GM10248 (cell line): Measurements from ENCODE around the gene PTPN7.

Experiments used
- CTCF ChIA-PET: fragments of 300-600 bp; sonication (Branson Sonifier 250); formaldehyde crosslinking; extraction: SDS; loops from one replicate; lab custom pipeline; 2021; ENCODE audit warnings: antibody characterized with exemption; lab: Yijun Ruan, JAX
- POLR2A ChIA-PET: fragments of 350-650 bp; sonication (Branson Sonifier 250); formaldehyde crosslinking; extraction: SDS; loops from one replicate; lab custom pipeline; 2020; ENCODE audit warnings: antibody characterized with exemption; lab: Yijun Ruan, JAX
- DNase-seq: peaks from one replicate; pipeline ENCODE4 v3.0.0; 2012; ENCODE audit errors: extremely low spot score
- TF ChIP-seq, protein P1 (sequence below): IDR thresholded peaks from 2 replicates; pipeline ENCODE4 v1.5.1; 2012; ENCODE audit warnings: mild to moderate bottlenecking, low read depth; ENCODE audit errors: extremely low read depth, missing control alignments, control extremely low read depth

PTPN7 gene

DNA sequence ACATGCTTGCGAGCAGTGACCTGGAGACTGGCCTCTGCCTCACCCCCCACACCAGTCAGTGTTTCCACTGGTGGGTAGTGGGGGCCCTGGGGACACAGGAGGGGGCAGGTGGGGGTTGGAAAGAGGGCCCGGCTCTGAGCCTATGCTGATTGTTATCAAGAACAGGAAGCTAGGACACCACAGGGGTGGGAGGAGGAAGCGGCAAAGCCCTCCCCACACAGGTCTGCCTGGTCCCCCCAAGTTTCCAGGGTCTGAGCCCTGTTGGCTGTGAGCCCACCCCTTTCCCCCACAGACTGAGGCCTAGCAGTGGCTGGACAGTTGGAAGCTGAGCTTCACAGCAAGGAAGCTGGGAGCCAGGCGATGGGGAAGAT is 1.6 kb upstream of the PTPN7 start:
- CTCF ChIA-PET: interaction anchor here (0.9 to 2.6 kb wide), 7 partner anchors 8 to 556 kb away, joined by 3 to 15 read pairs (median 4); no protein-coding TSS in a partner anchor
- POLR2A ChIA-PET: interaction anchor here (1.0 kb wide), 1 partner anchor 27 kb away, joined by 3 read pairs; no protein-coding TSS in a partner anchor
- TF ChIP-seq, protein P1, sequence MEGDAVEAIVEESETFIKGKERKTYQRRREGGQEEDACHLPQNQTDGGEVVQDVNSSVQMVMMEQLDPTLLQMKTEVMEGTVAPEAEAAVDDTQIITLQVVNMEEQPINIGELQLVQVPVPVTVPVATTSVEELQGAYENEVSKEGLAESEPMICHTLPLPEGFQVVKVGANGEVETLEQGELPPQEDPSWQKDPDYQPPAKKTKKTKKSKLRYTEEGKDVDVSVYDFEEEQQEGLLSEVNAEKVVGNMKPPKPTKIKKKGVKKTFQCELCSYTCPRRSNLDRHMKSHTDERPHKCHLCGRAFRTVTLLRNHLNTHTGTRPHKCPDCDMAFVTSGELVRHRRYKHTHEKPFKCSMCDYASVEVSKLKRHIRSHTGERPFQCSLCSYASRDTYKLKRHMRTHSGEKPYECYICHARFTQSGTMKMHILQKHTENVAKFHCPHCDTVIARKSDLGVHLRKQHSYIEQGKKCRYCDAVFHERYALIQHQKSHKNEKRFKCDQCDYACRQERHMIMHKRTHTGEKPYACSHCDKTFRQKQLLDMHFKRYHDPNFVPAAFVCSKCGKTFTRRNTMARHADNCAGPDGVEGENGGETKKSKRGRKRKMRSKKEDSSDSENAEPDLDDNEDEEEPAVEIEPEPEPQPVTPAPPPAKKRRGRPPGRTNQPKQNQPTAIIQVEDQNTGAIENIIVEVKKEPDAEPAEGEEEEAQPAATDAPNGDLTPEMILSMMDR: no peak
- DNase-seq: peak; percentile 71

DNA sequence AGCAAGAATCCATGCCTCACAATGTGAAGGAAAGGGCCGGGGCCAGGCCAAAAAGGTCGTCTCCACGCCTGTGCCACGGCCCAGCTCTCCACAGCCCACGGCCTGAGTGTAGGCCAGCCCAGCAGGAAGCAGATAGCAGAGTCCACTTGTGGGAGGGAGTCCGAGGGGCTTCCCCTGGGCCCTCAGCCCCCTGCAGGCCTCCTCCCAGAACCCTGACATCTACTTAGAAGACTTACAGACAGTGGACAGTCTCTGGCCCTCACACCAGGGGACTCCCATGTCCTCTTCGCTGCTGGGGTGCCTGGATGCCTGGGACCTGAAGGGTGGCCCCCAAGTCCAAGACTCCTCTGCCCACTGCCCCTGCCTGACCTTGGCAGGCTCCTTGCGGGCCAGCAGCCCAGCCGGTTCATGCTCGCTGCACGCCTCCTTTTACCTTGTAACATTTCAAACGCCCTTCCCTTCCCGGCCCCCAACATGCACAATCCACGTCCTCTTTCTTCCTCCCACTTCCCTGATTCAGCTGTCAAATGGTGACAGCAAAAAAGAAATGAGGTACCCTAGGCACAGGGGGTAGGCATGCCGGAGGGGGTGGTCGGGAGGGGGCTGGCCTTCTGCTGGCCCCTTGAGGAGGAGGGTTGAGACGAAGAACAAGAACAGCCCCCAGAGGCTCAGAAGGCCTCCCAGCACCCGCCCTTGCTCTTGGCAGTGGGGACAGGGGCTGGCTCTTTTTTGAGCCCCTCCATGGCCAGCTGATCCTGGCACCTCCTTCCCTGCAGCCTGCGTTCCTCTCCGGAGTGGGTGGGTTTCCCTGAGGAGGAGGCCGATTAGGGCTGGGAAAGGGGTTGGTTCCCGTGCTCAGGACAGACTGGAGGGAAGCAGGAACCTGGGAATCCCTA is 997 bp upstream of the PTPN7 start:
- ChIA-PET POLR2A (interaction anchor here (0.6 kb wide), 1 partner anchor 10 kb away, joined by 4 read pairs; no protein-coding TSS in a partner anchor), CTCF (interaction anchor here (0.9 to 3.3 kb wide), 9 partner anchors 10 to 162 kb away, joined by 3 to 15 read pairs (median 6); no protein-coding TSS in a partner anchor)
- TF ChIP-seq, protein P1: no peak
- peak; percentile 50 for DNase-seq

DNA sequence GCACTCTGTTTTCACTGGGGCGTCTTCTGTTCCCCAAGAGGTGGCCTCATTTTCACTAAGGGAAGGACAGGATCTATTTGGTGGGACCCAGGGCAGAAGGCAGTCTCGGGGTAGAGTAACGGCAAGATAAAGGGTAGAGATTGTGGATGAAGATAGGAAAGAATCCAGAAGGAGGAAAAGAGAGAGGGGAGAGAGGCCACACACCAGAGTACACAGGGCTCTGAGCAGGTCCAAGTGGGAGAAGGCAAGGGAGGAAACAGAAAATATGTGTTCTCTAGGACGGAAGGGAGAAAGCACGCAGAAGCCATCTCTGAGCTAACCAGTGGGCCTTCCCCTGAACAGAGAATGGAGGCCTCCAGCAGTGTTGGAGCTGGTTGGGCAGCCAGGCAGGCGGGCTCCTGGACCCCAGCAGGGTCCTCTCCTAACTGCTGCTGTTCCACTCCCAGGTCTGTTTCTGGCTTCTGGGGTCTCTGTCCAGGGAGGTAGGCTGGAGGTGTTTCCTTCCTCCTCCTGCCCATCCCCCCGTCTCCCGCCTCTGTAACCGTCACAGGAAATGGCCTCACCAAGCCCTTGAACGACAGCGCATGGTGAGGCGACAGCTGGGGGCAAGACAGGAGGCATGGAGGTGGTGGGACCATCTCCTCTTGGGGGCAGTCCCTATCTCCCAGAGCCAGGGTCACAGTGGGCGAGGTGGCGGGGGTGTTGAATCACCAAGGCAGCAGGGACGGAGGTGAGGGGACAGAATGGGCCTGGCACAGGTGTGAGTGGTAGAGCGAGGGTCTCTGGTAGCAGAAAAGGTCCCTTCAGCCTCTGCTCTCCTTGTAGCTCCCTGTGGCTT is 649 bp downstream of the PTPN7 start:
- CTCF ChIA-PET: interaction anchor here (0.7 to 3.3 kb wide), 13 partner anchors 8 to 160 kb away, joined by 3 to 15 read pairs (median 4); no protein-coding TSS in a partner anchor
- peak; percentile 70 for DNase-seq
- TF ChIP-seq, protein P1: no peak
- POLR2A ChIA-PET: interaction anchor here (1.1 kb wide), 1 partner anchor 14 kb away, joined by 3 read pairs; no protein-coding TSS in a partner anchor

DNA sequence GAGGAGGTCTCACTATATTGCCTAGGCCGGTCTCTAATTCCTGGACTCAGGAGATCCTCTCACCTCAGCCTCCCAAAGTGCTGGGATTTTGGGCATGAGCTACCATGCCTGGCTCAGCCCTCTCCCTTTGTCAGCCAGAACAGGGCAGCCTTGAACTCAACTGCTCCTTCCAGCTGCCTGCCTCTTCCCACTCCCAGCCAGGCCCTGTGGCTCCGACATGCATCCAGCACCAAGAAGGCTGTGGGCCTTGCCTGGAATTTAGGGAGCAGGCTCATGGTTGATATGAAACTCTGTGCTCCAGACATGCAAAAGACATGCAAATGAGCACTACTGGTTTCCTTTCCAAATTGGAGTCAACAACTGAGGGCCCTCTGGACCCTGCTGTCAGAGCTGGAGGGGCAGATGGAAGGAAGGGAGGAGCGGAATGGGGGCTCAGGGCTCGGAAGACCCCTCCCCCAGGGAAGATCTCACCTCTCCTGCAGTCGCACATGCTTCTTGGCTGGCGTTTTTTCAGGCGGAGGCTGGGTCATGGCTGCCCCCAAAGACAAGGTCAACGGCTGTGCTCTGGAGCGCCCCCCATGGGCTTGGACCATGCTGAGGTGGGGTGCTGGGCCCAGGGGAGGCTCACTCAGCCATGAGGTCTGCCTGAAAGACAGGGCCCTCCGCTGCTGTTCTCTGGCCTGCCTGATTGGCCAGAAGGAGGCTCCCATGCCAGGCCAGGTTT is 1.4 kb downstream of the PTPN7 start:
- ChIA-PET POLR2A (no interaction called here), CTCF (interaction anchor here (0.9 to 3.3 kb wide), 5 partner anchors 8 to 159 kb away, joined by 3 to 15 read pairs (median 4); no protein-coding TSS in a partner anchor)
- TF ChIP-seq, protein P1: peak; percentile 64
- DNase-seq: peak; percentile 54

DNA sequence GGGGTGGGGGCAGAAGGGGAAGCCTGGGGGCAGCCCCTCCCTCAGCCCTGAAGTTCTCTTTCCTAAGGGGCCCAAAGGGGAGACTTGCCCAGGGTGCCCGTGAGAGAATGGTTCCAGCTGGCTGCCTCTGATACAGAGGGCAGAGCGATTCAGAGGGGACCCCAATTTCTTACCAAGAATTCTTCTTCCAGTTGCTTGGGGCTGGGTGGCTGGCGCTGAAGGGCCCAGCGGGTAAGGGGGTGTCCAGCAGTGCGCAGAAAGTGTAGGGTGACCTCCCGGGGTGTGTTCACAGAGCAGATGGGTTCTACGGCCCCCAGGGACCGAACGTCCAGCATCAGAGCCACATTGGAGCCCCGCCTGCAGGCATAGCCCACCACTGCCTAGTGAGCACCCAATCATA is 2.5 kb downstream of the PTPN7 start:
- DNase-seq: no peak
- ChIA-PET POLR2A (no interaction called here), CTCF (no interaction called here)
- TF ChIP-seq, protein P1: no peak
